ENCODE results near the gene ADCY4.

The ADCY4 gene

DNA sequence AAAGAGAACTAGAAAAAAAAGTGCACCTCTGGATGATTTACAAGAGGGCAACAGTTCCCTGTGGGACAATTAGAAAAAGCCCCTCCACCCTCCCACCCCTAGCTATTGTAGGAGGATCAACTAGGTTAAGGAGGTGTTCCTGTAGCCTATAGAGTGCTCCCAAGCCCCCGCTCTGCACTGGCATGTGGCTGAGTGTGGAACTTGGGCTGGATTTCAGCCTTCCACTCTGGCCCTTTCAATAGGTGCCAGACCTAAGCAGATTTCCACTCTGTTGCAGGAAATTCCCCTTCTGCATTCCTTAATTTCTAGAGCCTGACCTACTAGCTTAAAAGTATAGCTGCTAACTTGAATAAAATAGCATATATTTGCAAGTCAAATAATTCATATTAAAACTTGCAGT is 35.9 kb upstream of the ADCY4 start:
- TF ChIP-seq, protein P1, sequence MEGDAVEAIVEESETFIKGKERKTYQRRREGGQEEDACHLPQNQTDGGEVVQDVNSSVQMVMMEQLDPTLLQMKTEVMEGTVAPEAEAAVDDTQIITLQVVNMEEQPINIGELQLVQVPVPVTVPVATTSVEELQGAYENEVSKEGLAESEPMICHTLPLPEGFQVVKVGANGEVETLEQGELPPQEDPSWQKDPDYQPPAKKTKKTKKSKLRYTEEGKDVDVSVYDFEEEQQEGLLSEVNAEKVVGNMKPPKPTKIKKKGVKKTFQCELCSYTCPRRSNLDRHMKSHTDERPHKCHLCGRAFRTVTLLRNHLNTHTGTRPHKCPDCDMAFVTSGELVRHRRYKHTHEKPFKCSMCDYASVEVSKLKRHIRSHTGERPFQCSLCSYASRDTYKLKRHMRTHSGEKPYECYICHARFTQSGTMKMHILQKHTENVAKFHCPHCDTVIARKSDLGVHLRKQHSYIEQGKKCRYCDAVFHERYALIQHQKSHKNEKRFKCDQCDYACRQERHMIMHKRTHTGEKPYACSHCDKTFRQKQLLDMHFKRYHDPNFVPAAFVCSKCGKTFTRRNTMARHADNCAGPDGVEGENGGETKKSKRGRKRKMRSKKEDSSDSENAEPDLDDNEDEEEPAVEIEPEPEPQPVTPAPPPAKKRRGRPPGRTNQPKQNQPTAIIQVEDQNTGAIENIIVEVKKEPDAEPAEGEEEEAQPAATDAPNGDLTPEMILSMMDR (conservative IDR thresholded peaks at IDR 0.05) = no peak
- TF ChIP-seq ZFX (IDR thresholded peaks at IDR 0.05) = no peak
- H3K27ac ChIP-seq = no peak overlapping the region

DNA sequence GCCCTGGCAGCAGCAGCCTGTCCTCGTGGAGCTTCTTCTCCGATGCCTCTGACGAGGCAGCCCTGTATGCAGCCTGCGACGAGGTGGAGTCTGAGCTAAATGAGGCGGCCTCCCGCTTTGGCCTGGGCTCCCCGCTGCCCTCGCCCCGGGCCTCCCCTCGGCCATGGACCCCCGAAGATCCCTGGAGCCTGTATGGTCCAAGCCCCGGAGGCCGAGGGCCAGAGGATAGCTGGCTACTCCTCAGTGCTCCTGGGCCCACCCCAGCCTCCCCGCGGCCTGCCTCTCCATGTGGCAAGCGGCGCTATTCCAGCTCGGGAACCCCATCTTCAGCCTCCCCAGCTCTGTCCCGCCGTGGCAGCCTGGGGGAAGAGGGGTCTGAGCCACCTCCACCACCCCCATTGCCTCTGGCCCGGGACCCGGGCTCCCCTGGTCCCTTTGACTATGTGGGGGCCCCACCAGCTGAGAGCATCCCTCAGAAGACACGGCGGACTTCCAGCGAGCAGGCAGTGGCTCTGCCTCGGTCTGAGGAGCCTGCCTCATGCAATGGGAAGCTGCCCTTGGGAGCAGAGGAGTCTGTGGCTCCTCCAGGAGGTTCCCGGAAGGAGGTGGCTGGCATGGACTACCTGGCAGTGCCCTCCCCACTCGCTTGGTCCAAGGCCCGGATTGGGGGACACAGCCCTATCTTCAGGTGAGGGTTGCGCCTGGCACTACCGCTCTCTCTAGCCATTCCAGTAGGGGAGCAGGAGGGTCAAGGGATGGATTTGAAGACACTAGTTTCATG is 35.2 kb upstream of the ADCY4 start:
- TF ChIP-seq, protein P1 (conservative IDR thresholded peaks at IDR 0.05) = no peak
- TF ChIP-seq ZFX (IDR thresholded peaks at IDR 0.05) = no peak
- H3K27ac ChIP-seq = no peak overlapping the region

DNA sequence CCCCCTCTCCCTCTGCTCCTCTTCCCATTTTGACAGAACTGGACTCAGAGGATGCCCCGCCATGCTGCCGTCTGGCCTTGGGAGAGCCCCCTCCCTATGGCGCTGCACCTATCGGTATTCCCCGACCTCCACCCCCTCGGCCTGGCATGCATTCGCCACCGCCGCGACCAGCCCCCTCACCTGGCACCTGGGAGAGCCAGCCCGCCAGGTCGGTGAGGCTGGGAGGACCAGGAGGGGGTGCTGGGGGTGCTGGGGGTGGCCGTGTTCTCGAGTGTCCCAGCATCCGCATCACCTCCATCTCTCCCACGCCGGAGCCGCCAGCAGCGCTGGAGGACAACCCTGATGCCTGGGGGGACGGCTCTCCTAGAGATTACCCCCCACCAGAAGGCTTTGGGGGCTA is 34.6 kb upstream of the ADCY4 start:
- H3K27ac ChIP-seq = no peak overlapping the region
- TF ChIP-seq, protein P1 (conservative IDR thresholded peaks at IDR 0.05) = no peak
- no peak for TF ChIP-seq ZFX (IDR thresholded peaks at IDR 0.05)

DNA sequence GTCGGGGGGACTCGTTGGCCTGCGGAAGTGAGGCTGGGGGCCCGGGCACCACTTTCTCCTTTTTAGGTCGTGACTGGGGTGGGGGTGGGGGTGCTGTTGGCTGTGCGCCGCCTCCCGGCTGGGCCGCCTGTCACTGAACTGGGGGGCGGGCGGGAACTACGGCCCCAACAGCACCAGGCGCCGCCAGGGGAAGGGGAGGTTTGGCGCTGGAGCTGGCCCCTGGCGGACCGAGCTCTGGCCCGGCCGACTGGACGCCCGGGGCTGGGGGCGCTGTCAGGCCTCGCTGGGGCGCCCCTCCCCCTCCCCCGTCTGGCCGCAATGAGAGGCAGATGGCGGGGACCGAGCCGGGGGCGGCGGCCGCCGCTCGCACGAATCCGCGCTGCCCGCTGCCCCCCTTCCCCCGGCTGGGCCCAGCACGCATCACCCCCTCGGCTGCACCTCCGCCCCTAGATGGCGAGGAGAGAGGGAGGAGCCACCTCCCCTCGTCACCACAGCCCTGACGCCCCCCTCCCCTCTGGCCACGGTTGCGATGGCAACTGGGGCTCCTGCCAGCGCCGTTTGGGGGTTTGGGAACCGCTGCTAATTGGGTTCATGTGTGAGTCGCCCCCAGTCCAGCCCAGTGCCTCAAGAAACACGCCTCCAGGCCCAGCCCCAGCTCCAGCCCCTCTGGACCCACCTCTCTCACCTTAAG is 33.8 kb upstream of the ADCY4 start:
- TF ChIP-seq, protein P1 (conservative IDR thresholded peaks at IDR 0.05) = no peak
- TF ChIP-seq ZFX (IDR thresholded peaks at IDR 0.05) = no peak
- no peak overlapping the region for H3K27ac ChIP-seq

DNA sequence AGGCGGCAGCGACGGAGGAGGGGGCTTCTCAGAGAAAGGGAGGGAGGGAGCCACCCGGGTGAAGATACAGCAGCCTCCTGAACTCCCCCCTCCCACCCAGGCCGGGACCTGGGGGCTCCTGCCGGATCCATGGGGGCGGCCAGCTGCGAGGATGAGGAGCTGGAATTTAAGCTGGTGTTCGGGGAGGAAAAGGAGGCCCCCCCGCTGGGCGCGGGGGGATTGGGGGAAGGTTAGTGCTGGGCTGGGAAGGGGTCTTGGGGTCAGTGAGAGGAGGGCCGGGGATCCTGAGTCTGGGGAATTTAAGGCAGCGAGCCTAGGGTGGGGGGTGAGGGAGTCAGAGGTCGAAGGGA is 33.3 kb upstream of the ADCY4 start:
- no peak overlapping the region; the same call in 1 of the 2 replicates for H3K27ac ChIP-seq
- TF ChIP-seq, protein P1 (conservative IDR thresholded peaks at IDR 0.05) = no peak
- no peak for TF ChIP-seq ZFX (IDR thresholded peaks at IDR 0.05)

DNA sequence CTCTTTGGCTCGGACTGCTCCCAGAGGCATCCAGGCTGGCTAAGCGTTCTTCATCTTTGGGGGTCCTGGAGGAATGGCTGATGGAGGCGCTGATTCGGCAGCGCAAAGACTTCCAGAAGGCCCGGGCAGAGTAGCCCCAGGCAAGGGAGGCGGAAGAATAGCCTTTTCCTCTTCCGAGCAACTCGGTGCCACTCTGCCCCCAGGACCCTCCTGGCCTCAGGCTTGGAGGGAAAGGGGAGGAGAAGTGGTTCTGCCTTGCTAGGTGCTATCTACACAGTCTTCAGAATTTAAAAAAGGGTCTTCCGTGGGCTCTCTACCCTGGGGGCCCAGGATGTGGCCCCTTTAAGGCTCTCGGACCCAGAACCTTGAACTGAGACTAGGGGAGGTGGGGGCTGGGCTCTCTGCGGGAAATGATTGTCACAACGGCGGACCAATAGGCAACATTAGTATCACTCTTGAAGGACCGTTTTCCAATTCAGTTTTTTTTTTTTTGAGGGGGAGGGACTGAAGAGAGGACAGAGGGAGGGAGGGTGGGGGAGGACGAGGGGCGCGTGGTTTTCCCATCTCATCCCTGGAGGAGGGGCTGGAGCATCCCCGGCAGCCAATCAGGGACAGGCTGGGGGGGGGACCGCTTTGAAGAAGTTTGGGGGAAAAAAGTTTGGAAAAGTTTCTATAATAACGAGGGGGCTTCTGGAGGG is 32.8 kb upstream of the ADCY4 start, which contains the start of gene NFATC4:
Gene NFATC4, plus strand, starts transcription at position 671 of the 698 bp plus-strand sequence. CDS start 157 bp downstream, outside the sequence.
- no peak for TF ChIP-seq ZFX (IDR thresholded peaks at IDR 0.05)
- TF ChIP-seq, protein P1 (conservative IDR thresholded peaks at IDR 0.05) = no peak
- H3K27ac ChIP-seq = peak within 1 kb of the TSS; percentile 46
